DMS114 treated with DMSO at 0.1 percent for 48 hours (cell line): ENCODE measurements around the gene GAR1.
"Not testable (repeated sequence)": the region's sequence is repeated elsewhere in the genome, so short reads cannot be mapped to it uniquely, and the experiment has no call there.

ENCODE experiments used
- DNase-seq: peaks from one replicate; lab custom pipeline; 2025; ENCODE audit not compliant: unreplicated experiment; lab: John Stamatoyannopoulos, UW

The GAR1 gene

GRCh38 chr4:109815151-109816081 lies at the start of gene GAR1:
GAR1 (plus strand) TSS chr4:109815762; CDS start chr4:109816165, 403 bp downstream.
- peak; percentile 89 for DNase-seq

- DNase-seq, result not testable (repeated sequence)
These were observed 33.5 kb upstream of the GAR1 start for GRCh38 chr4:109782092-109782491.

DNA sequence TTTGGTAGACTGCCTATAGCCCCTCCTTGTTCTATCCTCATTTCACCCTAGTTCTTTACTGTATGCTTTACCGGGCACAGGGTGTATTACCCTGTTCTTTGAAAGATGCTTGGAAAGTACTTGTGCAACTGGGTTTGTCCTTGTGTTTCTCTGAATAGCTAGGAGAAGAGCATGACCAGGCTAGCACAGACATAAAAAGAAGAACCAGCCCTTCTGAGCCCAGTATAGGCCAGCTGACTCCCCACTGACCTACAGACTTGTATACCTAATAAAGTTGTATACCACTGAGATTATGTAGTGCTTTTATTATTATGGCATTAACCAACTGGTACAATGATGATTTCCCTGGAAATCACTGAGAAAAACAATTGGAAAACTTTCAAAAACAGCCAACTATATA lies 28.7 kb upstream of the GAR1 start:
- DNase-seq, result no peak

DNA sequence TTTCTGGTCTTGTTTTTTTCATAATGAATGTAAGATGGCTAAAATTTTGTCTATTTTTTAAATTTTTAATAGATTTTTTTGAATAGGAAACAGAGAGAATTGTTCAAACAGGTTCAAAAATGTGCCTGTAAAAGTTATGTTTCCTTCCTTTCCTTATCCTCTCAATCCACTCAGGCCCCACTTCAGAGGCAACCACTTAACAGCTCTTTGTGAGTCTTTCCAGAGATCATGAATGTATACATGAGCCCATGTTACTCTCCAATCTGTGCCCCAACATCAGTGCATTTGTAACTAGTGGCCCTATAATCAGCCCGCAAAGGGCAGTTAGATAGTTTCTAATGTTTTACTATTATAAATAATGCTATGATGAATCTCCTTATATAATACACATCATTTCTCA lies 27.8 kb upstream of the GAR1 start:
- no peak for DNase-seq

DNA sequence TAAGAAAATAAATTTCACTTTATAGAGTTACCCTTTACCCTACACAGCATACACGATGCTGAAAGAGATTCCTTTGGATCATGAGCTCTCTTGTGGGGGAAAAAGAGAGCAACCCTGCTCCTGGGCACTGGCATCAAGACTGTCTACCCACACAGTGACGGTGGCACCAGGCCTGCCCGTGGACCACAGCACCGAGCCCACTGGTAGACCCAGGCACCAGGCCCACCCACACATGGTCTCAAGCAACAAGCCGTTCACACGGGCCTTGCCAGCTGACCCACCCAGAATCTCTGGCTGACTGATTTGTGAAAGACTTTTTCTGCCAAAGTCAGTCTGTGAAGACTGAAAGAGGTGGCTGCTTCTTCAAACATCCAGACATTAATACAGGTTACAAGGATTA lies 20.5 kb upstream of the GAR1 start:
- no peak for DNase-seq

- no peak for DNase-seq
These were observed 16.7 kb upstream of the GAR1 start for GRCh38 chr4:109798866-109799265.

DNA sequence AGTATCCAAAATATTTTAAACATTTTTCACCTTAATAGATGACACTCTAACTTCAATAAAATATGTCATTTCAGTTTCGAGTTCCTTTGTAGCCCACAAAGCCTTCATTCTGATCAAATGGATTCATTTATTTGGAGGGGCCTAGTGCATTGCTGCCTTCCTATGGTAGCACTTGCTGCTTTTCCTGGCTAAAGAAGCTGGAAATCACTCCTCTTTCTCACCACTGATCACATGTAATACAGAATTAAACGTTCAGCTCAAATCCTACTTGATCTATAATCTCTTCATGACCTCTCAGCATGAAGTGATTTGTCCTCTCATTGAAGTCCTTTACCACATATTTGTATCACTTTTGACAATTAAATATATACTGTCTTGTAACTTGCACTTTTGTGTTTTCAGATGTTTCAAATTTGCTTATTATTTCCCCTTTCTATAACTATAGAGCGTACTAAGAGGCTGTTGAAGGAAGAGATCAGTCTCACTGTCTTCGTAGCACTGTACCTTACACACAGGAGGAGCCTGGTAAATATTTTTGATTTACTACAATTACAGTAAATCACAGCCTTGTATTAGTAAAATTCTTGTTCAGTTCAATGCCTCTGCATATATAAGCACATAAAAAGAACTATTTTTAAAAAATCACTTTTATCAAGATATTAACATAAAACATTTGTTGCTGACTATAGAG lies 14.3 kb upstream of the GAR1 start:
- no peak for DNase-seq

- DNase-seq, result no peak
These were observed 13.7 kb upstream of the GAR1 start, which contains the start of gene CFI for GRCh38 chr4:109801895-109802319. CFI (minus strand) TSS chr4:109801999; CDS start chr4:109801971, 28 bp downstream.

DNA sequence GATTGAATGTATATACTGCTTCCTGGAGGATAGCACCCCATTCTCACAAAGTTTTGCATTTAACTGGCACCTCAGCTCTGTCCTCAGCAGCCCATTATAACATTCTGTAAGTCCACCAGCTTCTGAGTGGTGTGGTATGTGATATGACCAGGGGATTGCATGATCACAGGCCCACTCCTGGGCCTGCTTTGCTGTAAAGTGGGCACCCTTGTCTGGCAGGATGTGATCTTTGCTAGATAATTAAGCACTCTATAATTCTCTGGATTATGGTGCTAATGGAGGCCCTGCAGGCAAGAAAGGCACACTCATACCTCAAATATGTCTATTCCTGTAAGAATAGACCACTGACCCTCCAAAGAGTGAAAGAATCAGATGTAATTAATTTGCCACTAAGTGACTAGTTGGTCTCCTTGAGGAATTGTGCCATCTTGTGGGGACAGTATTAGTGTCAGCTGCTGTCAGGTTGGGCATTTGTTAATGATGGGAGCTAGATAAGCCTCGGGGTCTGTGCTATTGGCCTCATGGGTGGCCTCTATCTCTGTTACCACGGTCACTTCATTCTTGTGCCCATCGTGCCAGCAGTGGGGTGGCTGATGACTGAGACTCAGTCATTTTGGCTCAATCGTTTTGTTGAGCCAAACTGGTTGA lies 11.5 kb upstream of the GAR1 start:
- peak; percentile 29 for DNase-seq

GRCh38 chr4:109809655-109810054 lies 5.9 kb upstream of the GAR1 start:
- no peak for DNase-seq

DNA sequence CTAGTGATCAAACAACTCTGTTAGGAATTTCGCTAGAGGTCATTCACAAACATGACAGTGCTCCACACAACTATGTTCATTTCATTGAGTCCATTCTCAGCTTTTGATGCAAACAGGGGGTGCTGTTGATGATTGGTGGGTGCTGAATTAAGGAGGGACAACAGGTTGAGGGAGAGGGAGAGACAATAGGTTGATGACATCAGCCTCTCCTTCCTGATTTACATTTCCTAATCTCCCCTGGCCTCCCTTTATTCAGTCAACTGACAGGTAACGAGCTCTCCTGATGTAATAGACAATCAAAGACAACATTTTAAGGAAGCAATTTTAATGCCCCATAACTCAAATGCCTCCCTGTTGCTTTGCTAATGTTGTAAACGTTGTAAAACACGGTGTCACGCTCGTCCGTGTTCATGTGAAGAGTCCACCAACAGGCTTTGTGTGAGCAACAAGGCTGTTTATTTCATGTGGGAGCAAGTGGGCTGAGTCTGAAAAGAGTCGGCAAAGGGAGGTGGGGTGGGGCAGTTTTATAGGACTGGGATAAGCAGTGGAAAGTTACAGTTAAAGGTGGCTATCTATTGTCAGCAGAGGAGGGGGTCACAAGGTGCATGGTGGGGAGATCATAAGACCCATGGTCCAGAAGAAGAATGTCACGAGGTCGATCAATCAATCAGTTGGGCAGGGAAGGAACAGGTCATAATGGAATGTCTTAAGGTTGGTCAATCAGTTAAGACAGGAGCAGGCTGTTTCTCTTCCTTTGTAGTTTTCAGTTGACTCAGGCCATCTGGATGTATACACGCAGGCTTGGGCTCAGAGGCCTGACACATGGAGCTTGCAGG lies 4.8 kb upstream of the GAR1 start:
- no peak for DNase-seq

DNA sequence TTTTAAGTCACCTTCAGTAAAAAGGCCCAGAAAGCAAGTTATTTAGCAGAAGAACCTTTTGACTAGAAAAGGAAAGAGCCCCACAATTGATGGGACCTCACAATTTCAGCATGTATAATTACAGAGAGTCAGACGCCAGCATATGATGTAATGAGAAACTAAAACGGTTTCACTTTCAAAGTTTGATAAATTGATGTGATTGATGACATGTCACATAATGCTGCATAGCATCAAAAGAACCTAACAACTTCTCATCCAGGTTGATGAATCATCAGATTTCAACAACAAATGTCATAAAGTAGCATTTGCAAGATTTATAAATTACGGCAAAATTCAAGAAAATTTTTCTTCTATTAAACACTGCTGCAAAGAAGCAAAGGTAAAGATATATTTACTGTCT lies 3.9 kb upstream of the GAR1 start:
- no peak for DNase-seq

DNA sequence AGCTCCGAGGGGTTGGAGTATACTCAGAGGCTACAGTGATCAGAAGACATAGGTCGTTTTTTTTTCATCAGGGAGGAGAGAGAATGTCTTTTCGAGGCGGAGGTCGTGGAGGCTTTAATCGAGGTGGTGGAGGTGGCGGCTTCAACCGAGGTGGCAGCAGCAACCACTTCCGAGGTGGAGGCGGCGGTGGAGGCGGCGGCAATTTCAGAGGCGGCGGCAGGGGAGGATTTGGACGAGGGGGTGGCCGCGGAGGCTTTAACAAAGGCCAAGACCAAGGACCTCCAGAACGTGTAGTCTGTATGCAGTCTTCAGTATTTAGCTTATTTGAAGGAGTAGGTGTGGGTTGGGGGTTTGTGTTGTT lies 500 bp downstream of the GAR1 start:
- no peak for DNase-seq

DNA sequence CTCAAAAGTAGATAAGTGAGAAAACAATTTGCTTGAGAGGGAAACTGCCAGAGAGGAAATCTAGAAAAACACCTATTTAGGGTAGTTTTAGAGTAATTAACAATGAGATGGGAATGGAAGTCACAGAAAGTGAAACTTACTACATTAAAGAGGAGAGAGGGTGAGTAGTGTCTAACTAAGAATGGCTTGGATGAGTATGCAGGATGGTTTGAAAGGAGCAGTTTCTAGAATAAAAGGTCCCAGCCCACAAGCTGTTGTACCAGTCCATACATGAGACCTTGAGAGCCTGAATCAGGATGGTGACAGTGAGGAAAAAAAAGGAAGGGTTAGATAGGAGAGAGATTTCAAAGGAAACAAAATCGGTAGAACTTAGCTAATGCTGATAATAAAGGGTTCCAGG lies 1.3 kb downstream of the GAR1 start:
- no peak for DNase-seq

DNA sequence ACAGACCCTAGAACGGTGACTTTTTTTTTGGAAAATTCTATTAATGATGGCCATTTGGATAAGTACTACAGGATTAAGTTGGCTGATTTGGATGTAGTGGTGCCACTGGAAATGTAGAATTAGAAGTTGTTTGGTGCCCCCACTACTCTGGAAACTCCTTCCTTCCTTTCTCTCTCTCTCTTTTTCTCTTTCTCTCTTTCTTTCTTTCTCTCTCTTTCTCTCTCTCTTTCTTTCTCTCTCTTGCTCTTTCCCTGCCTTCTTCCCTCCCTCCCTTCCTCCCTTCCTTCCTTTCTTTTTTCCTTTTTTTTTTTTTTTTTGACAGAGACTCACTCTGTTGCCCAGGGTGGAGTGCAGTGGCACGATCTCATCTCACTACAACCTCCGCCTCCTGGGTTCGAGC lies 2.7 kb downstream of the GAR1 start:
- no peak for DNase-seq

GRCh38 chr4:109820563-109820962 lies 5.0 kb downstream of the GAR1 start:
- no peak for DNase-seq

DNA sequence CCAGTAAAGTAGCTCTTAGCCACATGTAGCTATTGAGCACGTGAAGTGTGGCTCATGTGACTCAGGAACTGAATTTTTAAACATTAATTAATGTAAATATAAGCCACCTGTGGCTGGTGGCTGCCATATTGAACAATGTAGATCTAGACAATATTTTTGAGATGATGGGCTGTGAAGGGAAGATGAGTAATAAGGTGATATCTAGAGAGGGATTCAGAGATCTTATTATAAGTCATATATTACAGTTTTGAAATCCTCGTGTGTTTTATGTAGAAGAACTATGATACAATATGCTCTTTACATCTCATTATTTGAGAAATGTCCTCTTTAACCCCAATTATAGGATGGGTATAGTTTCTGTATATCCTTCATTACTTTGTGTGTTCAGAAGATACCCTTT lies 5.6 kb downstream of the GAR1 start:
- DNase-seq, result no peak

DNA sequence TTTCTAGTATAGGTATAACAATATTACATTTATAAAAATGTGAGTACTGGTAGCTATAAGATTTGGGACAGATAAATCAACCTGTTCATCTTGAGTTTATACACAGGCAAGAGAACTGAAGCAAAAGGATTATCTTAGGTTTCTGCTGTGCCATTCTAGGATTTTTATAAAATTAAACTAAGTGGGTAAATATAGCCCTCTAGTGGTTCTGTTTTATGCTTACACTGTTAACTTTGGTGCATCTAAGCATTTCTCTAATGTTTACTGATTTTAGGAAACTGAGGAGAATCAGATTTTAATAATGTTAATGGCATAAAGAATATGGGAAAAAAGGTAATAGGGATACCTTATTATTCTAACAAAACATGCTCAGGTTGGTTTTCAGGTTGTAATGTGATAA lies 11.2 kb downstream of the GAR1 start:
- peak; percentile 14 for DNase-seq

GRCh38 chr4:109827672-109828071 lies 12.1 kb downstream of the GAR1 start, which contains the start of gene RRH:
RRH (plus strand) TSS chr4:109827972; CDS start chr4:109828028, 56 bp downstream.
- DNase-seq, result no peak

- no peak for DNase-seq
These were observed 18.2 kb downstream of the GAR1 start for GRCh38 chr4:109833756-109834155.

GRCh38 chr4:109836985-109837384 lies 21.4 kb downstream of the GAR1 start:
- no peak for DNase-seq
